OCI-LY3 (cell line): ENCODE results near the gene PDCD11.

Experiments
- H2AFZ ChIP-seq: fragments of 200-600, 300-600 bp; shearing (Covaris generic); 2 replicates; pipeline ENCODE4 v1.6.0; 2014; ENCODE audit warnings: antibody characterized with exemption, low read depth, low read length
- H3K27ac ChIP-seq: fragments of 200-600, 300-600 bp; sonication (generic); 2 replicates; pipeline ENCODE4 v1.5.1; 2014; ENCODE audit warnings: mild to moderate bottlenecking, low read length, moderate library complexity, mixed read lengths
- H3K27me3 ChIP-seq: fragments of 200-600, 300-600 bp; sonication (generic); 2 replicates; pipeline ENCODE4 v1.6.1; 2014; ENCODE audit warnings: low read depth, low read length, mixed read lengths
- H3K36me3 ChIP-seq: fragments of 200-600, 300-600 bp; sonication (generic); replicated peaks from 2 replicates; pipeline ENCODE3; 2014; ENCODE audit warnings: low read depth, low read length, mixed read lengths
- H3K4me1 ChIP-seq: fragments of 300-600, 200-600 bp; sonication (generic); 2 replicates; pipeline ENCODE4 v1.6.1; 2014; ENCODE audit warnings: low read length, mixed read lengths
- H3K4me2 ChIP-seq: fragments of 200-600, 300-600 bp; sonication (generic); 2 replicates; pipeline ENCODE4 v1.6.1; 2014; ENCODE audit warnings: low read length, mixed read lengths
- H3K4me3 ChIP-seq: fragments of 300-600, 200-600 bp; sonication (generic); 2 replicates; pipeline ENCODE4 v1.5.1; 2014; ENCODE audit warnings: antibody characterized with exemption, mild to moderate bottlenecking, low read length, moderate library complexity
- H3K79me2 ChIP-seq: fragments of 300-600, 200-600 bp; shearing (Covaris generic); 2 replicates; pipeline ENCODE4 v1.6.1; 2014; ENCODE audit warnings: mild to moderate bottlenecking, low read length, mixed read lengths
- H3K9ac ChIP-seq: fragments of 300-600, 200-600 bp; shearing (Covaris generic); 2 replicates; pipeline ENCODE4 v1.6.0; 2014; ENCODE audit warnings: mild to moderate bottlenecking, low read length, moderate library complexity
- H3K9me3 ChIP-seq: fragments of 200-600, 300-600 bp; shearing (Covaris generic); 2 replicates; pipeline ENCODE4 v1.6.1; 2014; ENCODE audit warnings: low read length, mixed read lengths; ENCODE audit not compliant: insufficient read depth
- H4K20me1 ChIP-seq: fragments of 200-600, 300-600 bp; sonication (generic); 2 replicates; pipeline ENCODE4 v1.6.1; 2016; ENCODE audit warnings: low read length, mixed read lengths; ENCODE audit not compliant: insufficient read depth
- EZH2phosphoT487 ChIP-seq: fragments of 200-600 bp; shearing (Covaris generic); IDR thresholded peaks from 2 replicates; pipeline ENCODE4 v1.6.1; 2018; ENCODE audit warnings: antibody characterized with exemption, mixed run types, low read depth
- TF ChIP-seq, protein P1 (sequence below): fragments of 200-600, 300-600 bp; sonication (generic); IDR thresholded peaks from 2 replicates; pipeline ENCODE4 v1.5.1; 2014; ENCODE audit warnings: antibody characterized with exemption, low read length, low read depth

Gene PDCD11, protein sequence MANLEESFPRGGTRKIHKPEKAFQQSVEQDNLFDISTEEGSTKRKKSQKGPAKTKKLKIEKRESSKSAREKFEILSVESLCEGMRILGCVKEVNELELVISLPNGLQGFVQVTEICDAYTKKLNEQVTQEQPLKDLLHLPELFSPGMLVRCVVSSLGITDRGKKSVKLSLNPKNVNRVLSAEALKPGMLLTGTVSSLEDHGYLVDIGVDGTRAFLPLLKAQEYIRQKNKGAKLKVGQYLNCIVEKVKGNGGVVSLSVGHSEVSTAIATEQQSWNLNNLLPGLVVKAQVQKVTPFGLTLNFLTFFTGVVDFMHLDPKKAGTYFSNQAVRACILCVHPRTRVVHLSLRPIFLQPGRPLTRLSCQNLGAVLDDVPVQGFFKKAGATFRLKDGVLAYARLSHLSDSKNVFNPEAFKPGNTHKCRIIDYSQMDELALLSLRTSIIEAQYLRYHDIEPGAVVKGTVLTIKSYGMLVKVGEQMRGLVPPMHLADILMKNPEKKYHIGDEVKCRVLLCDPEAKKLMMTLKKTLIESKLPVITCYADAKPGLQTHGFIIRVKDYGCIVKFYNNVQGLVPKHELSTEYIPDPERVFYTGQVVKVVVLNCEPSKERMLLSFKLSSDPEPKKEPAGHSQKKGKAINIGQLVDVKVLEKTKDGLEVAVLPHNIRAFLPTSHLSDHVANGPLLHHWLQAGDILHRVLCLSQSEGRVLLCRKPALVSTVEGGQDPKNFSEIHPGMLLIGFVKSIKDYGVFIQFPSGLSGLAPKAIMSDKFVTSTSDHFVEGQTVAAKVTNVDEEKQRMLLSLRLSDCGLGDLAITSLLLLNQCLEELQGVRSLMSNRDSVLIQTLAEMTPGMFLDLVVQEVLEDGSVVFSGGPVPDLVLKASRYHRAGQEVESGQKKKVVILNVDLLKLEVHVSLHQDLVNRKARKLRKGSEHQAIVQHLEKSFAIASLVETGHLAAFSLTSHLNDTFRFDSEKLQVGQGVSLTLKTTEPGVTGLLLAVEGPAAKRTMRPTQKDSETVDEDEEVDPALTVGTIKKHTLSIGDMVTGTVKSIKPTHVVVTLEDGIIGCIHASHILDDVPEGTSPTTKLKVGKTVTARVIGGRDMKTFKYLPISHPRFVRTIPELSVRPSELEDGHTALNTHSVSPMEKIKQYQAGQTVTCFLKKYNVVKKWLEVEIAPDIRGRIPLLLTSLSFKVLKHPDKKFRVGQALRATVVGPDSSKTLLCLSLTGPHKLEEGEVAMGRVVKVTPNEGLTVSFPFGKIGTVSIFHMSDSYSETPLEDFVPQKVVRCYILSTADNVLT (N-terminal part only)

DNA sequence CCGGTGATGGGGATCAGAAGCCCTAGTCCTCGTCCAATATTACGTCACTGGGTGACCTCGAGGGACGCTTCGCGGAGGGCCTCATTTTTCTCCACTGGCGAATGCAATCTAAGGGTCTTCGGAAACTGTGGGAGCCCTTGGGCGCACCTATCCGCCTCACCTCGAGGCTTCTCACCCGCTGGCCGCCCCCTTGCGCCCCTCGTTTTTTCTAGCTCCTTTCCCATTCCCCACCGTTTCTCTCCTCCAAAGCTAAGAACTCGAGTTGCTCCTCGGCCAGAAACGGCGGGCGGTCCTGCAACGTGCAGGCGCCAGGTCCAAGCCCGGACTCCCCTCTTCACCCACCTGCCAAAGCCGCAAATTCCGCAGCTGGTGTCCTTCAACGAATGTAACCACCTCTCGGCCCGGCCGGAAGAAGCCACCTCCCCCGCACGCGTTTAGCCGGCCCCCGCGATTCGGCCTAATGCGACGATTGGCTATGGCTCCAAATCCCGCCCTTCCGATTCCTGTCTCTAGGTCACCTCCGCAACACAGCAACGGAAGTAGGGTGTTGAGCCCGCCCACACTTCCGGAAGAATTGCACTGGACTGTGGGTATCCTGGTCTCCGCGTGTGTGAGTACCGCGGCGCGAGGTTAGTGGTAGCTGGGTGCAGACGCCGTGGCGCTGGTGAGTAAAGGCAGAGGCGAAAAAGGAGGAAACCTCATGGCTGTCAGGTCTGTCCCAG lies at the start of gene PDCD11, which contains the start of gene ATP5MK:
TSS of gene PDCD11 (plus strand) at position 560 of the 722 bp plus-strand sequence. CDS start 1,801 bp downstream, outside the sequence.
TSS of gene ATP5MK (minus strand) at position 409 of the 722 bp plus-strand sequence. CDS start 4,018 bp downstream, outside the sequence.
- Histone ChIP-seq H3K27me3 (no peaks in the 10 kb centered on the region), H2AFZ (peak within 1 kb of the TSS; percentile 51; the same call in 1 of the 2 replicates), H3K9me3 (no peaks in the 10 kb centered on the region), H3K4me1 (peaks cover 14% of the 10 kb centered on the region), H3K36me3 (peaks cover 13% of the 10 kb centered on the region), H3K9ac (peak within 1 kb of the TSS; percentile 79), H3K79me2 (peaks cover 66% of the 10 kb centered on the region), H3K4me2 (peak within 1 kb of the TSS; percentile 88), H3K27ac (peak within 1 kb of the TSS; percentile 37), H3K4me3 (peak within 1 kb of the TSS; percentile 99), H4K20me1 (no peaks in the 10 kb centered on the region)
- TF ChIP-seq, protein P1, sequence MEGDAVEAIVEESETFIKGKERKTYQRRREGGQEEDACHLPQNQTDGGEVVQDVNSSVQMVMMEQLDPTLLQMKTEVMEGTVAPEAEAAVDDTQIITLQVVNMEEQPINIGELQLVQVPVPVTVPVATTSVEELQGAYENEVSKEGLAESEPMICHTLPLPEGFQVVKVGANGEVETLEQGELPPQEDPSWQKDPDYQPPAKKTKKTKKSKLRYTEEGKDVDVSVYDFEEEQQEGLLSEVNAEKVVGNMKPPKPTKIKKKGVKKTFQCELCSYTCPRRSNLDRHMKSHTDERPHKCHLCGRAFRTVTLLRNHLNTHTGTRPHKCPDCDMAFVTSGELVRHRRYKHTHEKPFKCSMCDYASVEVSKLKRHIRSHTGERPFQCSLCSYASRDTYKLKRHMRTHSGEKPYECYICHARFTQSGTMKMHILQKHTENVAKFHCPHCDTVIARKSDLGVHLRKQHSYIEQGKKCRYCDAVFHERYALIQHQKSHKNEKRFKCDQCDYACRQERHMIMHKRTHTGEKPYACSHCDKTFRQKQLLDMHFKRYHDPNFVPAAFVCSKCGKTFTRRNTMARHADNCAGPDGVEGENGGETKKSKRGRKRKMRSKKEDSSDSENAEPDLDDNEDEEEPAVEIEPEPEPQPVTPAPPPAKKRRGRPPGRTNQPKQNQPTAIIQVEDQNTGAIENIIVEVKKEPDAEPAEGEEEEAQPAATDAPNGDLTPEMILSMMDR, result no peak
- no peak for TF ChIP-seq EZH2phosphoT487

DNA sequence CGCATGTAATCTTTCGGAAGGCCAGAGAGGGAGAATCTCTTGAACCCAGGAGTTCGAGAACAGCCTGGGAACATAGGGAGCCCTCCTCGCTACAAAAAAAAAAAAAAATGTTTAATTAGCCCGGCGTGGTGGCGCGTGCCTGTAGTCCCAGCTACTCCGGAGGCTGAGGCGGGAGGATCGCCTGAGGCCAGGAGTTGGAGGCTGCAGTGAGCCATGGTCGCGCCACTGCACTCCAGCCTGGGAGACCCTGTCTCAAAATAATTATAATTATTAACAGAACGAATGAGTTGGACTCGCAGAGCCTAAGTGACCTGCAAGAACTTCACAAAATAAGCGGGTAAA lies 46.3 kb upstream of the PDCD11 start:
- peaks cover 10% of the 10 kb centered on the region; the same call in 1 of the 2 replicates for H3K4me1 ChIP-seq
- TF ChIP-seq, protein P1, result no peak
- TF ChIP-seq EZH2phosphoT487, result no peak
- H3K9ac ChIP-seq, result peak overlapping the region; percentile 84
- peak overlapping the region; percentile 54 for H3K4me2 ChIP-seq
- H3K4me3 ChIP-seq, result peak overlapping the region; percentile 92
- peaks cover 11% of the 10 kb centered on the region for H3K36me3 ChIP-seq
- H2AFZ ChIP-seq, result no peak overlapping the region
- H3K9me3 ChIP-seq, result no peaks in the 10 kb centered on the region
- no peaks in the 10 kb centered on the region for H4K20me1 ChIP-seq
- peak overlapping the region; percentile 45 for H3K27ac ChIP-seq
- peaks cover 23% of the 10 kb centered on the region for H3K79me2 ChIP-seq
- H3K27me3 ChIP-seq, result no peaks in the 10 kb centered on the region

DNA sequence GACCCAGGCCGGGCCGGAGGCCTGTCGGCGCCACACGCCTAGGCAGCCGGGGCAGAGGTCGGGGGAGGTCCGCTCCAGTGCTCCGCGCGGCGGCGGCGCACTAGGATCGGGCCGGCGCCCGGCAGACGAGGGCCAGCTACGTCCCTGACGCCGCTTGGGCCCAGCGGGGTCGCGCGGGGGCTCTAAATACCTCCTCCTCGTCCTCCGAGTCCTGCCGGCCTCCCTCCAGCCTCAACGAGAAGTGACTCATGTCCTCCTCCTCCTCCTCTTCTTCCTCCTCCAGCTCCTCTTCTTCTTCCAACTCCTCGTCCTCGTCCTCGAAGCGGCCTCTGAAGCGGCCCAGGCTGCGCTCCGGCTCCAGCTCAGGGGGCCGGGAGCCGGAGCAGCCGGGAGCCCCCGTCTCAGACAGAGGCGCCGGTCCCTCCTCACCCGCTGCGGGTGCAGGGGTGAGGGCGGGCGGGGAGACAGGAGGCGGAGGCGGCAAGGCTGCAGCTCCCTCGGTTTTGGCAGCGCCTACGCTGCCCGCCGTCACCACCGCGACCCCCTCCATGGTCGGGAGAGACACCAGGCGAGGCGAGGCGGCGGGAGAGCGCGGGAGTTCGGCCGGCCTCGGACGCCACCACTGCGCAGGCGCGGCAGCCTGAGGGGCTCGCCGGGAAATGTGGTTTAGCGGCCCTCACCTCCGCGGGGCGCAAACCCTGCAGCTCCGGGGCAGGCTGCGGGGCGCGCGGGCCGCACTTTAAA lies 45.7 kb upstream of the PDCD11 start, which contains the start of gene PCGF6:
TSS of gene PCGF6 (minus strand) at position 624 of the 744 bp plus-strand sequence. CDS start at position 550, 74 bp downstream.
- Histone ChIP-seq H3K27ac (peak within 1 kb of the TSS; percentile 45), H3K4me2 (peak within 1 kb of the TSS; percentile 92), H3K36me3 (peaks cover 10% of the 10 kb centered on the region), H3K9ac (peak within 1 kb of the TSS; percentile 84), H2AFZ (peak within 1 kb of the TSS; percentile 97), H4K20me1 (no peaks in the 10 kb centered on the region), H3K27me3 (no peaks in the 10 kb centered on the region), H3K4me1 (peaks cover 10% of the 10 kb centered on the region; the same call in 1 of the 2 replicates), H3K79me2 (peaks cover 23% of the 10 kb centered on the region), H3K4me3 (peak within 1 kb of the TSS; percentile 92), H3K9me3 (no peaks in the 10 kb centered on the region)
- TF ChIP-seq, protein P1, result no peak
- no peak for TF ChIP-seq EZH2phosphoT487
